Lung (tissue), 12 donors: ENCODE results near the gene DEFB114. TPM values are rescaled to one million over a fixed set of nuclear protein-coding genes. Genes with fewer than 3 reads are reported as not detected.

Experiments used
- ATAC-seq: fragments of 200-7000 bp; cut with Tn5 transposase; one replicate; pipeline ENCODE4 v1.9.1; 2020; ENCODE audit warnings: moderate number of reproducible peaks; ENCODE audit not compliant: insufficient read depth, low FRiP score
- DNase-seq, 3 donors: peaks; one replicate each; pipeline ENCODE4 v3.0.0-alpha.2; 2013 to 2017
- H3K27ac ChIP-seq, 2 donors: one replicate each; pipeline ENCODE4 v1.5.1; 2013; ENCODE audit warnings: mild to moderate bottlenecking in 2 of 2, moderate library complexity in 2 of 2, control low read depth in 1 of 2, inconsistent platforms in 1 of 2, low read depth in 1 of 2, low read length in 1 of 2
- H3K27me3 ChIP-seq, 3 donors: one replicate each; pipeline ENCODE4 v1.5.1; 2013; ENCODE audit warnings: low read length in 2 of 3; ENCODE audit not compliant: control insufficient read depth in 3 of 3, insufficient read depth in 3 of 3
- H3K36me3 ChIP-seq, 4 donors: one replicate each; pipeline ENCODE4 v1.5.1; 2013; ENCODE audit warnings: low read length in 4 of 4, mild to moderate bottlenecking in 1 of 4, moderate library complexity in 1 of 4; ENCODE audit not compliant: control insufficient read depth in 4 of 4, insufficient read depth in 4 of 4
- H3K4me1 ChIP-seq, 5 donors: one replicate each; pipeline ENCODE4 v1.5.1; 2013; ENCODE audit warnings: low read length in 5 of 5, mild to moderate bottlenecking in 2 of 5, moderate library complexity in 1 of 5; ENCODE audit not compliant: control insufficient read depth in 5 of 5, insufficient read depth in 5 of 5
- H3K4me3 ChIP-seq: one replicate; pipeline ENCODE4 v1.5.1; 2013; ENCODE audit warnings: mild to moderate bottlenecking, control low read depth, moderate library complexity
- H3K9ac ChIP-seq, 2 donors: one replicate each; pipeline ENCODE4 v1.5.1; 2013; ENCODE audit warnings: low read length in 2 of 2, control low read depth in 1 of 2; ENCODE audit not compliant: insufficient read depth in 1 of 2
- H3K9me3 ChIP-seq, 4 donors: one replicate each; pipeline ENCODE4 v1.5.1; 2013; ENCODE audit warnings: low read length in 3 of 4, mild to moderate bottlenecking in 1 of 4, moderate library complexity in 1 of 4; ENCODE audit not compliant: control insufficient read depth in 4 of 4, insufficient read depth in 3 of 4
- CTCF ChIP-seq: IDR thresholded peaks from 2 replicates; pipeline ENCODE4 v1.5.1; 2012; ENCODE audit warnings: mild to moderate bottlenecking; ENCODE audit errors: control extremely low read depth, extremely low read depth
- whole genome bisulfite sequencing, 2 donors: extraction: QIAGEN DNeasy Blood & Tissue Kit; methylation state at CpG; one replicate each; pipeline ENCODE4 v1.1.7; 2013; 5-methylcytosine and 5-hydroxymethylcytosine counted together
- polyA plus RNA-seq, 2 donors: library from polyadenylated mRNA; stranded (reverse); fragments of 200-250 nt; gene quantifications; one replicate each; pipeline ENCODE4 v1.2.1, GENCODE V29; 2013
- total RNA-seq, 2 donors: library from RNA; depleted of rRNA in 1 of 2; stranded (reverse); fragments of >200 nt in 1 of 2; gene quantifications; one replicate each; pipeline ENCODE4 v1.2.1, GENCODE V29; 2014 to 2021
- donor health status: control.
- donor health status: control.
- donor health status: Bipolar disorder and iron deficiency.
- donor health status: healthy.
- donor health status: DM: yes; HTN: yes; CAD: no.

The DEFB114 gene
- total and polyA plus RNA-seq, 4 donors = not detected

DNA sequence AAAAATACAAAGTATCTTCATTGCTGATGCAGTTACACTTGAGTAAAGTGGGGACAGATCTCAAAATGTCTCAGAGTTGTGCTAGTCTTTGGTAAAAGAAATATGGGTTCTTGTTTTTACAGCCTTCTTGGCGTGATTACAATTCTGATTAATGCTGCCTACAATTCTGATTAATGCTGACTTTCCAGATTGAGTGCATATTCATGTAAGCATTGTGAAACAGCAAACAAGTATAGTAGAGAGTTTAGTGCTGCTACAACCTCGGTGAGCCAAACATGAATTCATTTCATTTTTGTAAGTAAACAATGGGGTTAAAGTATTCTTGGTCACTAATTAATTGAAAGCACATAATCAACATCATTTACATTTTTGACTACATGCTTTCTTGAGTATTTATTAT lies 5.6 kb upstream of the DEFB114 start, which contains the start of gene DEFB113:
Gene DEFB113, minus strand, starts transcription at position 21 of the 400 bp plus-strand sequence. Its CDS starts 0 bp downstream, at position 21.
- H3K4me3 ChIP-seq = no peak within 1 kb of the TSS
- H3K36me3 ChIP-seq = no peaks in the 10 kb centered on the region
- no peak for TF ChIP-seq CTCF
- no peaks in the 10 kb centered on the region for H3K9me3 ChIP-seq
- no peaks in the 10 kb centered on the region for H3K27me3 ChIP-seq
- ATAC-seq = no peak
- no peak within 1 kb of the TSS for H3K9ac ChIP-seq
- H3K27ac ChIP-seq = no peak within 1 kb of the TSS
- H3K4me1 ChIP-seq = no peaks in the 10 kb centered on the region
- 46 to 74% methylated on average over 2 of the region's 2 CpGs for WGBS, 2 donors
- no peak for DNase-seq

DNA sequence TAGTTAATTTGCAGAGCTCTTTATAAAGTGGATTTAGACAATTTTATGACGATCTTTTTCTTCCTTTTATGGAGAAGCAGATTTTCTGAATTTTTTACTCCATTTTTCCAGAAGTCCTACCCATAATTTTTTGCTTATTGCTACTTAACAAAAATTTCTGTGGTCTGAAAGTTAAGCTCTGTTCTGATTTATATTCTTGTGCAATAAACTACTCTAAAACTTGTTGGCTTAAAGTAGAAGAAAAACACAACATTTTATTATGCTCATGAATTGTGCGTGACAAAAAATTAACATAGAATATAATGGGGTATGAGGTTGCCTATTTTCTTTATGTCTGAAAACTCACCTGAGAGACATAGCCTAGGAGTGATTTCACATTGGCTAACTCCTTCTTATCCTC lies 2.9 kb upstream of the DEFB114 start:
- Histone ChIP-seq H3K4me1 (no peaks in the 10 kb centered on the region), H3K4me3 (no peak overlapping the region), H3K9ac (no peak overlapping the region), H3K9me3 (no peaks in the 10 kb centered on the region), H3K27me3 (no peaks in the 10 kb centered on the region), H3K27ac (no peak overlapping the region), H3K36me3 (no peaks in the 10 kb centered on the region)
- DNase-seq = no peak
- no peak for ATAC-seq
- TF ChIP-seq CTCF = no peak
- 62 to 74% methylated on average over 2 of the region's 2 CpGs for WGBS, 2 donors

GRCh38 chr6:49966334-49966733 lies 2.4 kb upstream of the DEFB114 start:
- no peaks in the 10 kb centered on the region for H3K4me1 ChIP-seq
- no peak overlapping the region for H3K27ac ChIP-seq
- no peaks in the 10 kb centered on the region for H3K27me3 ChIP-seq
- H3K9ac ChIP-seq = no peak overlapping the region
- DNase-seq (no peak), ATAC-seq (no peak)
- no peak overlapping the region for H3K4me3 ChIP-seq
- WGBS, 2 donors = 44 to 58% methylated on average over 2 of the region's 2 CpGs
- no peaks in the 10 kb centered on the region for H3K36me3 ChIP-seq
- TF ChIP-seq CTCF = no peak
- H3K9me3 ChIP-seq = no peaks in the 10 kb centered on the region

- TF ChIP-seq CTCF = no peak
- 69 to 84% methylated on average over 1 of the region's 1 CpG for WGBS, 2 donors
Measured at GRCh38 chr6:49958180-49958579, 5.8 kb downstream of the DEFB114 start.

More at GRCh38 chr6:49958180-49958579, 5.8 kb downstream of the DEFB114 start:
- Histone ChIP-seq H3K4me1 (no peaks in the 10 kb centered on the region), H3K4me3 (no peak overlapping the region), H3K9me3 (no peaks in the 10 kb centered on the region), H3K36me3 (no peaks in the 10 kb centered on the region), H3K9ac (no peak overlapping the region), H3K27me3 (no peaks in the 10 kb centered on the region), H3K27ac (no peak overlapping the region)
- ATAC-seq (no peak), DNase-seq (no peak)
